Pancreas (tissue), 10 donors: ENCODE data around the gene SPRED1. TPM values are rescaled to one million over a fixed set of nuclear protein-coding genes. Genes with fewer than 3 reads are reported as not detected.
A peak's percentile ranks its signal among the peaks of the same experiment; 100 is the strongest.

Source experiments
- ATAC-seq, 4 donors: fragments of 200-7000 bp; cut with Tn5 transposase; one replicate each; pipeline versions ENCODE4 v1.8.0 to v1.9.1; 2020; ENCODE audit warnings: mild to moderate bottlenecking in 4 of 4, moderate library complexity in 4 of 4
- DNase-seq, 6 donors: peaks; one replicate each; pipeline ENCODE4 v3.0.0-alpha.2; 2020
- FAIRE-seq: peaks from 2 replicates; lab custom pipeline; 2012; peaks lifted over from hg19 to GRCh38; lab: Jason Lieb, UNC
- H3K27ac ChIP-seq, 4 donors: fragments of 200-600 bp; sonication (generic); 1 replicate in 3 of 4; 2 replicates in 1 of 4; pipeline versions ENCODE4 v1.5.0 to v1.8.0; 2020
- H3K27me3 ChIP-seq, 4 donors: fragments of 200-600 bp; one replicate each; pipeline ENCODE4 v1.8.0; 2021
- H3K36me3 ChIP-seq, 3 donors: fragments of 200-600 bp; sonication (generic) in 1 of 3; one replicate each; pipeline versions ENCODE4 v1.5.0 to v1.8.0; 2020 to 2021
- H3K4me1 ChIP-seq, 3 donors: fragments of 200-600 bp; one replicate each; pipeline ENCODE4 v1.8.0; 2021
- H3K4me3 ChIP-seq, 4 donors: fragments of 200-600 bp; sonication (generic) in 2 of 4; one replicate each; pipeline versions ENCODE4 v1.5.0 to v1.8.0; 2020 to 2021
- H3K9me3 ChIP-seq, 4 donors: fragments of 200-600 bp; one replicate each; pipeline ENCODE4 v1.8.0; 2021
- WGBS, 2 donors: extraction: QIAGEN DNeasy Blood & Tissue Kit; methylation state at CpG; one replicate each; pipeline ENCODE4 v1.1.7; 2013; 5-methylcytosine and 5-hydroxymethylcytosine counted together
- intact Hi-C, 3 donors: fragments of 100-400 bp; cut with DNase I; formaldehyde crosslinking; loops; one replicate each; pipeline versions ENCODE4 v1.11.1 to v1.14.2; 2022
- polyA plus RNA-seq, 2 donors: library from polyadenylated mRNA; stranded (reverse); fragments of 200-250 nt; gene quantifications; one replicate each; pipeline ENCODE4 v1.2.3, GENCODE V29; 2013
- total RNA-seq, 6 donors: library from RNA; stranded (reverse); fragmentation: NEBNext Ultra II Directional in 4 of 6; extraction: Animal tissue kit (Norgen Biotek cat#: 25700) in 4 of 6; gene quantifications; one replicate each; pipeline versions ENCODE4 v1.2.1 to v1.2.4, GENCODE V29; 2021 to 2023
- TF ChIP-seq, protein P1 (sequence below), 4 donors: fragments of 200-600 bp; sonication (generic) in 3 of 4; IDR thresholded peaks; one replicate each; pipeline versions ENCODE4 v1.5.0 to v1.8.0; 2021; ENCODE audit warnings: antibody characterized with exemption in 4 of 4
- donor health status: healthy with polysubstance abuse.
- donor health status: DM: no; HTN: no; CAD: no; lungs with moderate emphysema.
- donor health status: DM: no; HTN: no; CAD: no.
- donor health status: control.
- donor health status: control.
- donor health status: Bipolar disorder and iron deficiency.
- donor health status: DM: yes; HTN: yes; CAD: no.
- donor health status: DM: no; HTN: no; CAD: no.
- donor health status: DM: no; HTN: no; CAD: no.
- donor health status: DM: yes; HTN: yes; CAD: no.

Gene SPRED1
- total and polyA plus RNA-seq, 8 donors: 2.5 to 19.2 (median 6.5) TPM

- no peak for ATAC-seq
Observed at GRCh38 chr15:38362355-38362754, 109.7 kb downstream of the SPRED1 start.

GRCh38 chr15:38367476-38367875 lies 114.8 kb downstream of the SPRED1 start:
- DNase-seq (no peak), ATAC-seq (no peak), FAIRE-seq (no peak)
- H3K9me3 ChIP-seq: no peaks in the 10 kb centered on the region
- H3K4me1 ChIP-seq: no peaks in the 10 kb centered on the region
- TF ChIP-seq, protein P1, sequence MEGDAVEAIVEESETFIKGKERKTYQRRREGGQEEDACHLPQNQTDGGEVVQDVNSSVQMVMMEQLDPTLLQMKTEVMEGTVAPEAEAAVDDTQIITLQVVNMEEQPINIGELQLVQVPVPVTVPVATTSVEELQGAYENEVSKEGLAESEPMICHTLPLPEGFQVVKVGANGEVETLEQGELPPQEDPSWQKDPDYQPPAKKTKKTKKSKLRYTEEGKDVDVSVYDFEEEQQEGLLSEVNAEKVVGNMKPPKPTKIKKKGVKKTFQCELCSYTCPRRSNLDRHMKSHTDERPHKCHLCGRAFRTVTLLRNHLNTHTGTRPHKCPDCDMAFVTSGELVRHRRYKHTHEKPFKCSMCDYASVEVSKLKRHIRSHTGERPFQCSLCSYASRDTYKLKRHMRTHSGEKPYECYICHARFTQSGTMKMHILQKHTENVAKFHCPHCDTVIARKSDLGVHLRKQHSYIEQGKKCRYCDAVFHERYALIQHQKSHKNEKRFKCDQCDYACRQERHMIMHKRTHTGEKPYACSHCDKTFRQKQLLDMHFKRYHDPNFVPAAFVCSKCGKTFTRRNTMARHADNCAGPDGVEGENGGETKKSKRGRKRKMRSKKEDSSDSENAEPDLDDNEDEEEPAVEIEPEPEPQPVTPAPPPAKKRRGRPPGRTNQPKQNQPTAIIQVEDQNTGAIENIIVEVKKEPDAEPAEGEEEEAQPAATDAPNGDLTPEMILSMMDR (IDR thresholded peaks at IDR 0.05): no peak
- intact Hi-C loops: no loop called here
- no peak overlapping the region for H3K27ac ChIP-seq
- 76 to 86% methylated on average over 2 of the region's 2 CpGs for WGBS, 2 donors
- no peaks in the 10 kb centered on the region for H3K36me3 ChIP-seq
- no peaks in the 10 kb centered on the region for H3K27me3 ChIP-seq
- no peak overlapping the region for H3K4me3 ChIP-seq

More at GRCh38 chr15:38362355-38362754, 109.7 kb downstream of the SPRED1 start:
- 43 to 62% methylated on average over 3 of the region's 3 CpGs for WGBS, 2 donors
- DNase-seq: no peak
- intact Hi-C loops: no loop called here
- TF ChIP-seq, protein P1 (IDR thresholded peaks at IDR 0.05): no peak
- Histone ChIP-seq H3K9me3 (no peaks in the 10 kb centered on the region), H3K4me3 (no peak overlapping the region), H3K36me3 (no peaks in the 10 kb centered on the region), H3K27me3 (no peaks in the 10 kb centered on the region), H3K4me1 (no peaks in the 10 kb centered on the region), H3K27ac (no peak overlapping the region)
- no peak for FAIRE-seq

- no peaks in the 10 kb centered on the region for H3K9me3 ChIP-seq
- no peaks in the 10 kb centered on the region for H3K27me3 ChIP-seq
- H3K27ac ChIP-seq: no peak overlapping the region
- ATAC-seq (no peak), FAIRE-seq (no peak), DNase-seq (no peak)
- no peaks in the 10 kb centered on the region for H3K36me3 ChIP-seq
- WGBS, 2 donors: 76 to 77% methylated on average over 4 of the region's 4 CpGs
- intact Hi-C loops: no loop called here
- TF ChIP-seq, protein P1 (IDR thresholded peaks at IDR 0.05): no peak
- no peaks in the 10 kb centered on the region for H3K4me1 ChIP-seq
- H3K4me3 ChIP-seq: no peak overlapping the region
Observed at GRCh38 chr15:38369936-38370478, 117.4 kb downstream of the SPRED1 start.

- no peak for DNase-seq
- WGBS, 2 donors: 70 to 81% methylated on average over 4 of the region's 4 CpGs
- intact Hi-C loops: no loop called here
Observed at GRCh38 chr15:38373016-38373415, 120.4 kb downstream of the SPRED1 start.

DNA sequence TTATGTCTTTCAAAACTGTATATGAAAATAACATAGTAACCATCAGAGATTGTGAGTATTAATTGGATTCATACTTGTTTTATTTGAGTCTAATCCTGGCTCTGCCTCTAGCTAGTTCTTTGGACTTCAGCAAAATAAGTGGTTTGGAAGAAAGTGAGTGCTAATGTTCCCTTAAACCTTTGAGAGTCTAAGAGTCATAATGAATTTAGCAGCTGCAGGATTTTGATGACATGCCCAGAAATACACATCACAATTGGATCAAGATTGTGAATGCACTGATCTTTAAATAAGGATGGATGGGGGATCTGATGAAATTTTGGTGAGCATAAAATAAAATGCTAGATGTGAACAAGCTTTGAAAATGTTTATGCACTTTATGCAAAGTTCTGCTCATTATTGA lies 121.4 kb downstream of the SPRED1 start:
- no peak for FAIRE-seq
- H3K27ac ChIP-seq: no peak overlapping the region
- TF ChIP-seq, protein P1 (IDR thresholded peaks at IDR 0.05): no peak
- peaks cover 0 to 5% (median 0%) of the 10 kb centered on the region in 3 donors for H3K4me1 ChIP-seq
- peak in 1 of 4 donors; percentile 16 for ATAC-seq
- H3K9me3 ChIP-seq: no peaks in the 10 kb centered on the region
- H3K36me3 ChIP-seq: no peaks in the 10 kb centered on the region
- no peak overlapping the region for H3K4me3 ChIP-seq
- no peak for DNase-seq
- intact Hi-C loops: no loop called here
- no peaks in the 10 kb centered on the region for H3K27me3 ChIP-seq

More at GRCh38 chr15:38373016-38373415, 120.4 kb downstream of the SPRED1 start:
- TF ChIP-seq, protein P1 (IDR thresholded peaks at IDR 0.05): no peak
- Histone ChIP-seq H3K4me3 (no peak overlapping the region), H3K4me1 (no peaks in the 10 kb centered on the region), H3K9me3 (no peaks in the 10 kb centered on the region), H3K27ac (no peak overlapping the region), H3K27me3 (no peaks in the 10 kb centered on the region), H3K36me3 (no peaks in the 10 kb centered on the region)
- FAIRE-seq (no peak), ATAC-seq (no peak)
